K562 (cell line): ENCODE results near the gene BORCS8. TPM values are rescaled to one million over a fixed set of nuclear protein-coding genes. Genes with fewer than 3 reads are reported as not detected.

Experiments
- ATAC-seq: fragments of 200-7000 bp; cut with Tn5 transposase; 3 replicates; pipeline ENCODE4 v1.9.1; 2020; ENCODE audit warnings: moderate library complexity
- BruUV-seq: library from RNA; stranded (reverse); fragments of 400-500 nt; replicated peaks from 2 replicates; lab custom pipeline; 2021; lab: Mats Ljungman, UMichigan
- CTCF ChIA-PET: fragments of 300-600 bp; formaldehyde crosslinking; extraction: SDS; loops from one replicate; lab custom pipeline; 2021; ENCODE audit warnings: low intra/inter-chr PET ratio; lab: Yijun Ruan, JAX
- POLR2A ChIA-PET: fragments of 300-600, 350-650 bp; sonication (Branson Sonifier 250); formaldehyde crosslinking; extraction: SDS; loops from one replicate; lab custom pipeline; 2021; ENCODE audit warnings: antibody characterized with exemption, inconsistent platforms; lab: Yijun Ruan, JAX
- DNase-seq, 4 experiments: peaks; one replicate each; pipeline versions ENCODE4 v3.0.0 to v3.0.0-alpha.2; 2011 to 2018; ENCODE audit warnings: low spot score in 3 of 4, mixed read lengths in 3 of 4; ENCODE audit errors: extremely low read depth in 1 of 4
- FAIRE-seq: peaks from 2 replicates; lab custom pipeline; 2011; peaks lifted over from hg19 to GRCh38; lab: Jason Lieb, UNC
- H2AFZ ChIP-seq: 2 replicates; pipeline ENCODE4 v1.6.0; 2011; ENCODE audit warnings: low read depth, low read length, control low read depth, inconsistent platforms
- H3K27ac ChIP-seq: fragments of 200-600 bp; 3 replicates; pipeline ENCODE4 v1.8.0; 2011; ENCODE audit warnings: low read depth, mild to moderate bottlenecking, control low read depth, inconsistent platforms, low read length, moderate library complexity, mixed read lengths; ENCODE audit errors: extremely low read depth
- H3K27me3 ChIP-seq, 2 experiments: fragments of 300-600 bp in 1 of 2; 2 replicates in 1 of 2; 3 replicates in 1 of 2; pipeline versions ENCODE4 v1.6.0 to v1.8.0; 2011; ENCODE audit warnings: inconsistent platforms in 2 of 2, low read length in 2 of 2, mild to moderate bottlenecking in 1 of 2, mixed read lengths in 1 of 2, moderate library complexity in 1 of 2; ENCODE audit not compliant: control insufficient read depth in 2 of 2, insufficient read depth in 2 of 2
- H3K36me3 ChIP-seq: fragments of 300-600 bp; 3 replicates; pipeline ENCODE4 v1.8.0; 2011; ENCODE audit warnings: mild to moderate bottlenecking, low read length, inconsistent platforms; ENCODE audit not compliant: control insufficient read depth, insufficient read depth
- H3K4me1 ChIP-seq, 2 experiments: fragments of 200-600 bp in 1 of 2; replicated peaks in 1 of 2; 2 replicates in 1 of 2; 3 replicates in 1 of 2; pipeline versions ENCODE4 v1.5.1 to v1.8.0; 2011; ENCODE audit warnings: inconsistent platforms in 2 of 2, low read length in 2 of 2, mild to moderate bottlenecking in 1 of 2, mixed read lengths in 1 of 2, moderate library complexity in 1 of 2; ENCODE audit not compliant: control insufficient read depth in 2 of 2, insufficient read depth in 2 of 2
- H3K4me2 ChIP-seq: 2 replicates; pipeline ENCODE4 v1.6.1; 2011; ENCODE audit warnings: low read length, control low read depth, inconsistent platforms, mixed read lengths; ENCODE audit not compliant: insufficient read depth
- H3K4me3 ChIP-seq: fragments of 200-600 bp; sonication (generic), shearing (Covaris generic); 2 replicates; pipeline ENCODE4 v1.5.1; 2016; ENCODE audit warnings: control low read depth, inconsistent platforms
- H3K79me2 ChIP-seq: fragments of 200-600 bp; 3 replicates; pipeline ENCODE4 v1.8.0; 2011; ENCODE audit warnings: low read length, inconsistent platforms; ENCODE audit not compliant: control insufficient read depth, insufficient read depth
- H3K9ac ChIP-seq, 2 experiments: 2 replicates each; pipeline versions ENCODE4 v1.6.0 to v1.6.1; 2011; ENCODE audit warnings: low read depth in 2 of 2, low read length in 2 of 2, control low read depth in 1 of 2, inconsistent platforms in 1 of 2, mild to moderate bottlenecking in 1 of 2, mixed read lengths in 1 of 2; ENCODE audit not compliant: insufficient read depth in 1 of 2
- H3K9me1 ChIP-seq: one replicate; pipeline ENCODE4 v1.6.0; 2011; ENCODE audit warnings: inconsistent platforms, mild to moderate bottlenecking, low read length, moderate library complexity; ENCODE audit not compliant: control insufficient read depth, insufficient read depth
- H3K9me3 ChIP-seq: replicated peaks from 2 replicates; pipeline ENCODE4 v1.5.1; 2011; ENCODE audit warnings: low read depth, low read length, inconsistent platforms; ENCODE audit not compliant: control insufficient read depth, insufficient read depth
- H4K20me1 ChIP-seq: replicated peaks from 2 replicates; pipeline ENCODE4 v1.6.1; 2011; ENCODE audit warnings: low read length, inconsistent platforms, mixed read lengths; ENCODE audit not compliant: control insufficient read depth, insufficient read depth
- ADNP ChIP-seq: fragments of 200-800 bp; sonication (Bioruptor generic); IDR thresholded peaks from 2 replicates; pipeline ENCODE4 v1.6.1; 2016; ENCODE audit warnings: missing genetic modification characterization, missing compliant biosample characterization
- BCOR ChIP-seq: fragments of 450-650 bp; IDR thresholded peaks from 2 replicates; pipeline ENCODE4 v1.6.1; 2016
- KDM1A ChIP-seq, 2 experiments: fragments of 450-650 bp; IDR thresholded peaks; 2 replicates each; pipeline ENCODE4 v1.6.1; 2016; ENCODE audit warnings: mild to moderate bottlenecking in 2 of 2
- RBM25 ChIP-seq: fragments of 200-400 bp; formaldehyde crosslinking; IDR thresholded peaks from 2 replicates; pipeline ENCODE4 v1.6.1; 2018; ENCODE audit warnings: low read length, low read depth, moderate library complexity; ENCODE audit not compliant: severe bottlenecking
- SAFB ChIP-seq: fragments of 200-400 bp; formaldehyde crosslinking; IDR thresholded peaks from 2 replicates; pipeline ENCODE4 v1.6.1; 2017; ENCODE audit warnings: low read depth, low read length, borderline replicate concordance
- SMARCE1 ChIP-seq: fragments of 450-650 bp; IDR thresholded peaks from 2 replicates; pipeline ENCODE4 v1.7.1; 2016; ENCODE audit warnings: mild to moderate bottlenecking
- WGBS: fragments of 100-300 bp; shearing (Covaris generic); methylation state at CpG from one replicate; pipeline ENCODE4 v1.1.6; 2016; ENCODE audit warnings: low coverage, mixed read lengths; ENCODE audit not compliant: insufficient coverage; ENCODE audit errors: missing lambda C conversion rate; 5-methylcytosine and 5-hydroxymethylcytosine counted together
- in situ Hi-C: fragments of 300-500 bp; cut with MboI; formaldehyde crosslinking; loops from 4 replicates; pipeline ENCODE4 v1.15.0; 2018; ENCODE audit warnings: inconsistent platforms, mixed read lengths
- intact Hi-C: fragments of 100-400 bp; cut with micrococcal nuclease; formaldehyde crosslinking; loops from 2 replicates; pipeline ENCODE4 v1.14.2; 2022
- polyA plus RNA-seq, 8 experiments: library from polyadenylated mRNA; depleted of rRNA in 4 of 8; stranded (reverse) in 5 of 8; unstranded in 3 of 8; fragments of >200 nt; fragmentation: Nextera tagmentation in 2 of 8; fragmentation: Illumina TruSeq in 1 of 8; extraction: Ambion mirVana in 2 of 8; extraction: Trizol in 1 of 8; gene quantifications; 2 replicates each; pipeline versions ENCODE4 v1.2.1 to v1.2.3, GENCODE V29; 2011 to 2014; ENCODE audit warnings: inconsistent platforms in 1 of 8, missing spikeins in 1 of 8
- total RNA-seq, 7 experiments: library from RNA; depleted of rRNA in 6 of 7; stranded (reverse); fragments of >200 nt in 6 of 7; fragmentation: Illumina TruSeq in 2 of 7; extraction: Trizol in 2 of 7; gene quantifications; 2 replicates each; pipeline versions ENCODE4 v1.2.1 to v1.2.3, GENCODE V29; 2011 to 2021; ENCODE audit warnings: low replicate concordance in 1 of 7
- TF ChIP-seq, protein P1 (sequence below): fragments of 200-800 bp; sonication (Bioruptor generic); IDR thresholded peaks from 2 replicates; pipeline ENCODE4 v1.6.1; 2016; ENCODE audit warnings: missing genetic modification characterization, missing compliant biosample characterization

BORCS8 gene
- total and polyA plus RNA-seq, 9 of the 15 experiments (the other 6 are each of a cell fraction or from before 2014, with no cell fraction given) = 4.6 to 33.6 (median 16.3) TPM

DNA sequence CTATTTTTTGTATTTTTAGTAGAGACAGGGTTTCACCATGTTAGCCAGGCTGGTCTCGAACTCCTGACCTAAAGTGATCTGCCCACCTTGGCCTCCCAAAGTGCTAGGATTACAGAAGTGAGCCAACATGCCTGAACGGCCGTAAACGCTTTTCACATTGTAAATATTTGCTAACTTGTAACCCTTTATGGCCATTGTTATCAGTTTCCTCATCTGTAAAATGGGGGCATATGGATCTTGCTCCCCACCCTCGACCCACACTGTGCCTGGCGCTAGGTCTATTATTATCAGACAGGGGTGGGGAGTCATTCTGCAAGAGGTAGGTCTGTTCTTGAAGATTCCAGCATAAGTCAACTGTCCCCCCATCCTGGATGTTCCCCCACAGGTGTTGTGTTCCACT, 31.7 kb upstream of the BORCS8 start:
- no peak for FAIRE-seq
- ChIA-PET POLR2A (no interaction called here), CTCF (interaction anchor here (2.2 kb wide), 1 partner anchor 78 kb away, joined by 12 read pairs; no protein-coding TSS in a partner anchor)
- H3K27me3 ChIP-seq = peaks cover 10 to 42% of the 10 kb centered on the region in 2 experiments; a peak in 3 of 5 replicates
- no peak overlapping the region for H3K4me3 ChIP-seq
- H3K79me2 ChIP-seq = no peaks in the 10 kb centered on the region
- no peak overlapping the region for H3K27ac ChIP-seq
- no peak overlapping the region for H3K4me2 ChIP-seq
- peaks cover 3 to 29% of the 10 kb centered on the region in 2 experiments; a peak in 4 of 5 replicates for H3K4me1 ChIP-seq
- H3K9me1 ChIP-seq = no peaks in the 10 kb centered on the region
- H2AFZ ChIP-seq = no peak overlapping the region
- WGBS = 33% methylated on average over 6 of the region's 6 CpGs
- no peaks in the 10 kb centered on the region for H3K9me3 ChIP-seq
- H4K20me1 ChIP-seq = peaks cover 4% of the 10 kb centered on the region; the same call in 1 of the 2 replicates
- TF ChIP-seq ADNP (peak; percentile 32; the same call in 1 of the 2 replicates), SAFB (no peak), RBM25 (peak; percentile 63), BCOR (peak; percentile 91), KDM1A (IDR thresholded peaks at IDR 0.05) (peak; percentile 41 to 73; a peak in 2 of 4 replicates), SMARCE1 (no peak)
- TF ChIP-seq, protein P1, sequence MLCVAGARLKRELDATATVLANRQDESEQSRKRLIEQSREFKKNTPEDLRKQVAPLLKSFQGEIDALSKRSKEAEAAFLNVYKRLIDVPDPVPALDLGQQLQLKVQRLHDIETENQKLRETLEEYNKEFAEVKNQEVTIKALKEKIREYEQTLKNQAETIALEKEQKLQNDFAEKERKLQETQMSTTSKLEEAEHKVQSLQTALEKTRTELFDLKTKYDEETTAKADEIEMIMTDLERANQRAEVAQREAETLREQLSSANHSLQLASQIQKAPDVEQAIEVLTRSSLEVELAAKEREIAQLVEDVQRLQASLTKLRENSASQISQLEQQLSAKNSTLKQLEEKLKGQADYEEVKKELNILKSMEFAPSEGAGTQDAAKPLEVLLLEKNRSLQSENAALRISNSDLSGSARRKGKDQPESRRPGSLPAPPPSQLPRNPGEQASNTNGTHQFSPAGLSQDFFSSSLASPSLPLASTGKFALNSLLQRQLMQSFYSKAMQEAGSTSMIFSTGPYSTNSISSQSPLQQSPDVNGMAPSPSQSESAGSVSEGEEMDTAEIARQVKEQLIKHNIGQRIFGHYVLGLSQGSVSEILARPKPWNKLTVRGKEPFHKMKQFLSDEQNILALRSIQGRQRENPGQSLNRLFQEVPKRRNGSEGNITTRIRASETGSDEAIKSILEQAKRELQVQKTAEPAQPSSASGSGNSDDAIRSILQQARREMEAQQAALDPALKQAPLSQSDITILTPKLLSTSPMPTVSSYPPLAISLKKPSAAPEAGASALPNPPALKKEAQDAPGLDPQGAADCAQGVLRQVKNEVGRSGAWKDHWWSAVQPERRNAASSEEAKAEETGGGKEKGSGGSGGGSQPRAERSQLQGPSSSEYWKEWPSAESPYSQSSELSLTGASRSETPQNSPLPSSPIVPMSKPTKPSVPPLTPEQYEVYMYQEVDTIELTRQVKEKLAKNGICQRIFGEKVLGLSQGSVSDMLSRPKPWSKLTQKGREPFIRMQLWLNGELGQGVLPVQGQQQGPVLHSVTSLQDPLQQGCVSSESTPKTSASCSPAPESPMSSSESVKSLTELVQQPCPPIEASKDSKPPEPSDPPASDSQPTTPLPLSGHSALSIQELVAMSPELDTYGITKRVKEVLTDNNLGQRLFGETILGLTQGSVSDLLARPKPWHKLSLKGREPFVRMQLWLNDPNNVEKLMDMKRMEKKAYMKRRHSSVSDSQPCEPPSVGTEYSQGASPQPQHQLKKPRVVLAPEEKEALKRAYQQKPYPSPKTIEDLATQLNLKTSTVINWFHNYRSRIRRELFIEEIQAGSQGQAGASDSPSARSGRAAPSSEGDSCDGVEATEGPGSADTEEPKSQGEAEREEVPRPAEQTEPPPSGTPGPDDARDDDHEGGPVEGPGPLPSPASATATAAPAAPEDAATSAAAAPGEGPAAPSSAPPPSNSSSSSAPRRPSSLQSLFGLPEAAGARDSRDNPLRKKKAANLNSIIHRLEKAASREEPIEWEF = no peak
- no TSS peak for BruUV-seq
- in situ Hi-C loops = no loop called here
- no peak for ATAC-seq
- H3K36me3 ChIP-seq = no peaks in the 10 kb centered on the region
- H3K9ac ChIP-seq = no peak overlapping the region
- intact Hi-C loops = no loop called here
- no peak for DNase-seq
